MM.1S (cell line): ENCODE data around the gene NKX6-2.

Source experiments
- EZH2phosphoT487 ChIP-seq: fragments of 300-600 bp; sonication (generic); IDR thresholded peaks from 2 replicates; pipeline ENCODE4 v1.6.1; 2018; ENCODE audit warnings: antibody characterized with exemption, low read length
- TF ChIP-seq, protein P1 (sequence below): fragments of 300-600 bp; sonication (generic); IDR thresholded peaks from 2 replicates; pipeline ENCODE4 v1.5.1; 2016; ENCODE audit warnings: antibody characterized with exemption, low read length, mixed read lengths

DNA sequence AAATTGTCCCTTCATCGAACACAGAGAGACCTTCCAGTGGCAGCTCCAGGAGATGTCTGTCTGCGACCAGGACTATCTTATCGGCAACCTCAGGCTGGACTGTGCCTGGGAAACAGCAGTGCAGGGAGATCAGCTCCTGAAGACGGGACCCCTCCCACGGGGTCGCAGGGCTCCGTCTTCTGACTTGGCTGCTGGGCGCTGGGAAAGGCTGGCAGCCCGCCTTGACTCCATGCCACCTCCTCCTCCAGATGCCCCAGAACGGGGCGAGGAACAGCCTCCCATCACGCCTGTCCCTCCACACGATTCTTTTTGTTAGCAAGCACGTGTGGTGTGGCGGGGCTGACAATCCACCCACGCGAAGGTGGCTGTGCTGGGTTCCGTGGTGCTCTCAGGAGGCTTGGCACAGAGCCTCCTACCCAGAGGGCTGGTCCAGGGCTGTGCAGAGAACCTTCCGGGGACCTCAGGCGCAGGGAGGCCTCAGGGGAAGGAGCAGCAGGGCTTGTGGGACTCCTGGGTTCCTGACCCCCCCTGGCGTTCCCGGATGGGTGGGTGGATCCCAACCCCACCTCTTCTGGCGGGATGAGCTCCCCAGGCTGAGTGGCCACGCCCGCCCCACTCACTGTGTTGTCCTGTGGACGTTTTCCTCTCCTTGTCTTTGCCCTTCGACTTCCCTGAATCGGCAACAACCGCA, 47.6 kb upstream of the NKX6-2 start:
- TF ChIP-seq, protein P1, sequence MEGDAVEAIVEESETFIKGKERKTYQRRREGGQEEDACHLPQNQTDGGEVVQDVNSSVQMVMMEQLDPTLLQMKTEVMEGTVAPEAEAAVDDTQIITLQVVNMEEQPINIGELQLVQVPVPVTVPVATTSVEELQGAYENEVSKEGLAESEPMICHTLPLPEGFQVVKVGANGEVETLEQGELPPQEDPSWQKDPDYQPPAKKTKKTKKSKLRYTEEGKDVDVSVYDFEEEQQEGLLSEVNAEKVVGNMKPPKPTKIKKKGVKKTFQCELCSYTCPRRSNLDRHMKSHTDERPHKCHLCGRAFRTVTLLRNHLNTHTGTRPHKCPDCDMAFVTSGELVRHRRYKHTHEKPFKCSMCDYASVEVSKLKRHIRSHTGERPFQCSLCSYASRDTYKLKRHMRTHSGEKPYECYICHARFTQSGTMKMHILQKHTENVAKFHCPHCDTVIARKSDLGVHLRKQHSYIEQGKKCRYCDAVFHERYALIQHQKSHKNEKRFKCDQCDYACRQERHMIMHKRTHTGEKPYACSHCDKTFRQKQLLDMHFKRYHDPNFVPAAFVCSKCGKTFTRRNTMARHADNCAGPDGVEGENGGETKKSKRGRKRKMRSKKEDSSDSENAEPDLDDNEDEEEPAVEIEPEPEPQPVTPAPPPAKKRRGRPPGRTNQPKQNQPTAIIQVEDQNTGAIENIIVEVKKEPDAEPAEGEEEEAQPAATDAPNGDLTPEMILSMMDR, result no peak
- no peak for TF ChIP-seq EZH2phosphoT487
